Heart left ventricle (tissue), 13 donors: Measurements from ENCODE around the gene ENOX1.

Experiments
- POLR2A ChIP-seq, 2 donors: fragments of 450-650 bp; IDR thresholded peaks; one replicate each; pipeline ENCODE4 v1.6.1; 2017; ENCODE audit warnings: antibody characterized with exemption in 2 of 2, mild to moderate bottlenecking in 2 of 2, moderate library complexity in 2 of 2
- TF ChIP-seq, protein P1 (sequence below), 12 donors: fragments of 200-600 bp; sonication (generic) in 4 of 12; IDR thresholded peaks; one replicate each; pipeline versions ENCODE4 v1.5.0 to v1.8.0; 2018 to 2022; ENCODE audit warnings: antibody characterized with exemption in 12 of 12, mild to moderate bottlenecking in 5 of 12
- donor health status: ischemic (EF 13 %, LVEDD 7.1; RV severe dilation, severe dysfunction).
- donor health status: DM: no; HTN: yes; CAD: no.
- donor health status: DM: no; HTN: no; CAD: no.
- donor health status: ischemic (EF 25% LVEDD 6.9; RV normal size, moderate dysfunction).
- donor health status: ischemic (EF 25% LVEDD 5.7; RV mildly dilated, moderate dysfunction).
- donor health status: ischemic (EF 35%, LVEDD 5.7; RV mildly dilated, moderate dysfunction).
- donor health status: nonischemic (EF 11% LVEDD 7.7; RV severe dilation, severe dysfunction).
- donor health status: DM: yes; HTN: yes; CAD: no.
- donor health status: PGD.
- donor health status: ischemic (EF 29% LVEDD 5.4; RV normal size, mild dysfunction).
- donor health status: nonischemic (EF 23%, LVEDD 6.1; RV moderate dilation, normal function).

- TF ChIP-seq, protein P1, sequence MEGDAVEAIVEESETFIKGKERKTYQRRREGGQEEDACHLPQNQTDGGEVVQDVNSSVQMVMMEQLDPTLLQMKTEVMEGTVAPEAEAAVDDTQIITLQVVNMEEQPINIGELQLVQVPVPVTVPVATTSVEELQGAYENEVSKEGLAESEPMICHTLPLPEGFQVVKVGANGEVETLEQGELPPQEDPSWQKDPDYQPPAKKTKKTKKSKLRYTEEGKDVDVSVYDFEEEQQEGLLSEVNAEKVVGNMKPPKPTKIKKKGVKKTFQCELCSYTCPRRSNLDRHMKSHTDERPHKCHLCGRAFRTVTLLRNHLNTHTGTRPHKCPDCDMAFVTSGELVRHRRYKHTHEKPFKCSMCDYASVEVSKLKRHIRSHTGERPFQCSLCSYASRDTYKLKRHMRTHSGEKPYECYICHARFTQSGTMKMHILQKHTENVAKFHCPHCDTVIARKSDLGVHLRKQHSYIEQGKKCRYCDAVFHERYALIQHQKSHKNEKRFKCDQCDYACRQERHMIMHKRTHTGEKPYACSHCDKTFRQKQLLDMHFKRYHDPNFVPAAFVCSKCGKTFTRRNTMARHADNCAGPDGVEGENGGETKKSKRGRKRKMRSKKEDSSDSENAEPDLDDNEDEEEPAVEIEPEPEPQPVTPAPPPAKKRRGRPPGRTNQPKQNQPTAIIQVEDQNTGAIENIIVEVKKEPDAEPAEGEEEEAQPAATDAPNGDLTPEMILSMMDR (IDR thresholded peaks at IDR 0.05), result no peak
- no peak for TF ChIP-seq POLR2A (IDR thresholded peaks at IDR 0.05)
Measured at GRCh38 chr13:43608400-43609137, 178.2 kb downstream of the ENOX1 start.
